Measurements from ENCODE around the gene DYNC1I1.

DNA sequence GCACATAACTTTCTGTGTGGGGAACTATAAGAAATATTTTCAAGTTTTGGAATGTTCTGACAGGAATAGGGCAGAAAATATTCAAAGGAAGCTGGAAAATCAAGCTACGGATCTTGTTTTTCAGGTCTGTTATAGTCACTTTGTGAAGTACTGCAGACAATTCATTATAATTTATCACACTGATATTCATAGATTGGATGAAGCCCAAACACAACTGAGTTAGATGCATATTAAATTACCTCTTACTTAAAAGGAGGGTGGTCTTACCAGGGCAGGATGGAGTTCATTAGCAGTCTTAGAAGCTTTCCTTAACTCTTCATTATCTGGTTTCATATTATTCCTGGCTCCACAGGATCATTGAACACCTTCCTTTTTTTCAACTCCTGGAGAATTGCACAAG, 242.3 kb downstream of the DYNC1I1 start:
- TF ChIP-seq, protein P1, sequence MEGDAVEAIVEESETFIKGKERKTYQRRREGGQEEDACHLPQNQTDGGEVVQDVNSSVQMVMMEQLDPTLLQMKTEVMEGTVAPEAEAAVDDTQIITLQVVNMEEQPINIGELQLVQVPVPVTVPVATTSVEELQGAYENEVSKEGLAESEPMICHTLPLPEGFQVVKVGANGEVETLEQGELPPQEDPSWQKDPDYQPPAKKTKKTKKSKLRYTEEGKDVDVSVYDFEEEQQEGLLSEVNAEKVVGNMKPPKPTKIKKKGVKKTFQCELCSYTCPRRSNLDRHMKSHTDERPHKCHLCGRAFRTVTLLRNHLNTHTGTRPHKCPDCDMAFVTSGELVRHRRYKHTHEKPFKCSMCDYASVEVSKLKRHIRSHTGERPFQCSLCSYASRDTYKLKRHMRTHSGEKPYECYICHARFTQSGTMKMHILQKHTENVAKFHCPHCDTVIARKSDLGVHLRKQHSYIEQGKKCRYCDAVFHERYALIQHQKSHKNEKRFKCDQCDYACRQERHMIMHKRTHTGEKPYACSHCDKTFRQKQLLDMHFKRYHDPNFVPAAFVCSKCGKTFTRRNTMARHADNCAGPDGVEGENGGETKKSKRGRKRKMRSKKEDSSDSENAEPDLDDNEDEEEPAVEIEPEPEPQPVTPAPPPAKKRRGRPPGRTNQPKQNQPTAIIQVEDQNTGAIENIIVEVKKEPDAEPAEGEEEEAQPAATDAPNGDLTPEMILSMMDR (conservative IDR thresholded peaks at IDR 0.05; ENCODE audit: low read depth in 2 of 2) = no peak
- no peak for TF ChIP-seq EZH2 (IDR thresholded peaks at IDR 0.05; ENCODE audit: low read depth, unreplicated experiment)

Data from GM23338 (cell line).